Subcutaneous adipose tissue (tissue), 4 donors: Measurements from ENCODE around the gene RAB5A. TPM values are rescaled to one million over a fixed set of nuclear protein-coding genes. Genes with fewer than 3 reads are reported as not detected.

ENCODE experiments used
- CTCF ChIP-seq: fragments of 450-650 bp; IDR thresholded peaks from one replicate; pipeline ENCODE4 v1.5.1; 2016; ENCODE audit warnings: low read depth, mild to moderate bottlenecking, control low read depth, antibody characterized with exemption, moderate library complexity
- small RNA-seq: library from RNA; depleted of rRNA; stranded (forward); fragments of <200 nt; gene quantifications from one replicate; pipeline ENCODE3, GENCODE V24; 2016
- total RNA-seq, 4 donors: library from RNA; depleted of rRNA; stranded (reverse); fragments of >200 nt; gene quantifications; one replicate each; pipeline ENCODE4 v1.1.0, GENCODE V29; 2016

RAB5A gene
- total RNA-seq, 4 donors from 2014 or later, result 70.5 to 93.2 (median 85.3) TPM

- TF ChIP-seq CTCF, result no peak
Measured at GRCh38 chr3:20013396-20013795, 66.5 kb downstream of the RAB5A start.

GRCh38 chr3:20015525-20015924 is 68.6 kb downstream of the RAB5A start:
- no peak for TF ChIP-seq CTCF

- no peak for TF ChIP-seq CTCF
Measured at GRCh38 chr3:20022954-20023622, 76.2 kb downstream of the RAB5A start.

- no peak for TF ChIP-seq CTCF
Measured at GRCh38 chr3:20023623-20024405, 76.9 kb downstream of the RAB5A start.

GRCh38 chr3:20027136-20027535 is 80.2 kb downstream of the RAB5A start:
- no peak for TF ChIP-seq CTCF

- no peak for TF ChIP-seq CTCF
Measured at GRCh38 chr3:20028905-20029331, 82.0 kb downstream of the RAB5A start.

Small RNA genes lying within 50 kb of the gene (small RNA-seq; reads per million reads assigned to genes)
- gene RNU4-85P, result not detected
- not detected for gene RPL39P18

Other genes with a start within 250 kb of the RAB5A start
- gene EFHB, start 12.9 kb upstream of the RAB5A start, total RNA-seq, result 1 to 10 TPM in 3 of 4 donors, not detected in 1; 1.7 to 8.7 (median 1.8) TPM
- not detected for gene PP2D1, start 65.2 kb downstream of the RAB5A start, total RNA-seq
- 10 to 100 TPM; 37.6 to 44.0 (median 42.6) TPM for gene KAT2B, start 93.3 kb downstream of the RAB5A start, total RNA-seq
- gene SGO1, start 239.1 kb downstream of the RAB5A start, total RNA-seq, result 1 to 10 TPM in 2 of 4 donors, not detected in 2; 1.2 to 1.3 TPM